ENCODE data around the gene CCNJL. TPM values are rescaled to one million over a fixed set of nuclear protein-coding genes. Genes with fewer than 3 reads are reported as not detected.

The CCNJL gene
- total RNA-seq, 1 donor from 2014 or later, result 15.7 TPM

- no peak overlapping the region for H3K4me2 ChIP-seq (ENCODE audit: low read length)
- no peak overlapping the region for H3K4me3 ChIP-seq (ENCODE audit: insufficient read depth, low read depth, low read length)
- H3K36me3 ChIP-seq (ENCODE audit: insufficient read depth, low read length), result no peaks in the 10 kb centered on the region
- Mint-ChIP-seq H3K27me3 (ENCODE audit: low read depth, unreplicated experiment) (peaks cover 7% of the 10 kb centered on the region), H3K27ac (ENCODE audit: unreplicated experiment) (no peak overlapping the region), H3K4me1 (ENCODE audit: low read depth, unreplicated experiment) (peaks cover 4% of the 10 kb centered on the region), H3K9me3 (ENCODE audit: unreplicated experiment) (peaks cover 2% of the 10 kb centered on the region), H3K36me3 (ENCODE audit: low read depth, unreplicated experiment) (no peaks in the 10 kb centered on the region), H3K4me3 (ENCODE audit: unreplicated experiment) (no peak overlapping the region)
- no peaks in the 10 kb centered on the region for H3K27me3 ChIP-seq (ENCODE audit: insufficient read depth, low read length)
- no peaks in the 10 kb centered on the region for H3K79me2 ChIP-seq (ENCODE audit: insufficient read depth, low read length)
- no peak overlapping the region for H2AFZ ChIP-seq (ENCODE audit: low read depth, low read length)
- no peaks in the 10 kb centered on the region for H4K20me1 ChIP-seq (ENCODE audit: insufficient read depth, low read length)
- FAIRE-seq (no peak), DNase-seq (ENCODE audit: low read depth) (no peak)
- TF ChIP-seq CTCF (IDR thresholded peaks at IDR 0.05; ENCODE audit: insufficient read depth, low read depth, low read length) (no peak), EZH2 (IDR thresholded peaks at IDR 0.05; ENCODE audit: insufficient read depth, low read length) (no peak)
- H3K27ac ChIP-seq (ENCODE audit: low read depth, low read length), result no peak overlapping the region
- H3K4me1 ChIP-seq (ENCODE audit: insufficient read depth, low read length), result no peaks in the 10 kb centered on the region
- no peaks in the 10 kb centered on the region for H3K9me3 ChIP-seq (ENCODE audit: insufficient read depth, low read depth, low read length)
- no peak overlapping the region for H3K9ac ChIP-seq (ENCODE audit: low read length)
Measured at GRCh38 chr5:160325716-160326115, 13.4 kb upstream of the CCNJL start.

- Histone ChIP-seq H3K27ac (ENCODE audit: low read depth, low read length) (no peak overlapping the region), H3K9me3 (ENCODE audit: insufficient read depth, low read depth, low read length) (no peaks in the 10 kb centered on the region), H3K9ac (ENCODE audit: low read length) (no peak overlapping the region), H3K4me1 (ENCODE audit: insufficient read depth, low read length) (no peaks in the 10 kb centered on the region), H3K79me2 (ENCODE audit: insufficient read depth, low read length) (no peaks in the 10 kb centered on the region), H3K4me2 (ENCODE audit: low read length) (no peak overlapping the region), H3K36me3 (ENCODE audit: insufficient read depth, low read length) (no peaks in the 10 kb centered on the region), H4K20me1 (ENCODE audit: insufficient read depth, low read length) (no peaks in the 10 kb centered on the region), H3K4me3 (ENCODE audit: insufficient read depth, low read depth, low read length) (no peak overlapping the region), H2AFZ (ENCODE audit: low read depth, low read length) (no peak overlapping the region), H3K27me3 (ENCODE audit: insufficient read depth, low read length) (no peaks in the 10 kb centered on the region)
- DNase-seq (ENCODE audit: low read depth) (no peak), FAIRE-seq (no peak)
- no peak for TF ChIP-seq CTCF (IDR thresholded peaks at IDR 0.05; ENCODE audit: insufficient read depth, low read depth, low read length)
- no peak for TF ChIP-seq EZH2 (IDR thresholded peaks at IDR 0.05; ENCODE audit: insufficient read depth, low read length)
- Mint-ChIP-seq H3K9me3 (ENCODE audit: unreplicated experiment) (no peaks in the 10 kb centered on the region), H3K4me3 (ENCODE audit: unreplicated experiment) (no peak overlapping the region), H3K36me3 (ENCODE audit: low read depth, unreplicated experiment) (no peaks in the 10 kb centered on the region), H3K4me1 (ENCODE audit: low read depth, unreplicated experiment) (peaks cover 3% of the 10 kb centered on the region), H3K27ac (ENCODE audit: unreplicated experiment) (no peak overlapping the region), H3K27me3 (ENCODE audit: low read depth, unreplicated experiment) (peaks cover 5% of the 10 kb centered on the region)
Measured at GRCh38 chr5:160324886-160325285, 12.5 kb upstream of the CCNJL start.

GRCh38 chr5:160318409-160318808, 6.0 kb upstream of the CCNJL start:
- no peak overlapping the region for H3K27ac Mint-ChIP-seq (ENCODE audit: unreplicated experiment)
- peaks cover 7% of the 10 kb centered on the region for H3K4me1 ChIP-seq (ENCODE audit: insufficient read depth, low read length)
- H3K4me3 Mint-ChIP-seq (ENCODE audit: unreplicated experiment), result no peak overlapping the region
- H2AFZ ChIP-seq (ENCODE audit: low read depth, low read length), result no peak overlapping the region
- H3K36me3 ChIP-seq (ENCODE audit: insufficient read depth, low read length), result no peaks in the 10 kb centered on the region
- no peak overlapping the region for H3K4me2 ChIP-seq (ENCODE audit: low read length)
- H3K9me3 ChIP-seq (ENCODE audit: insufficient read depth, low read depth, low read length), result no peaks in the 10 kb centered on the region
- H3K27me3 ChIP-seq (ENCODE audit: insufficient read depth, low read length), result no peaks in the 10 kb centered on the region
- H3K27ac ChIP-seq (ENCODE audit: low read depth, low read length), result no peak overlapping the region
- H4K20me1 ChIP-seq (ENCODE audit: insufficient read depth, low read length), result no peaks in the 10 kb centered on the region
- H3K79me2 ChIP-seq (ENCODE audit: insufficient read depth, low read length), result no peaks in the 10 kb centered on the region
- no peak for TF ChIP-seq EZH2 (IDR thresholded peaks at IDR 0.05; ENCODE audit: insufficient read depth, low read length)
- TF ChIP-seq CTCF (IDR thresholded peaks at IDR 0.05; ENCODE audit: insufficient read depth, low read depth, low read length), result no peak
- no peak overlapping the region for H3K4me3 ChIP-seq (ENCODE audit: insufficient read depth, low read depth, low read length)
- no peak for FAIRE-seq
- H3K9me3 Mint-ChIP-seq (ENCODE audit: unreplicated experiment), result no peaks in the 10 kb centered on the region
- no peak overlapping the region for H3K9ac ChIP-seq (ENCODE audit: low read length)
- no peaks in the 10 kb centered on the region for H3K36me3 Mint-ChIP-seq (ENCODE audit: low read depth, unreplicated experiment)
- H3K4me1 Mint-ChIP-seq (ENCODE audit: low read depth, unreplicated experiment), result peaks cover 9% of the 10 kb centered on the region
- H3K27me3 Mint-ChIP-seq (ENCODE audit: low read depth, unreplicated experiment), result no peaks in the 10 kb centered on the region
- no peak for DNase-seq (ENCODE audit: low read depth)
